Measurements from ENCODE around the gene TNFRSF25.

DNA sequence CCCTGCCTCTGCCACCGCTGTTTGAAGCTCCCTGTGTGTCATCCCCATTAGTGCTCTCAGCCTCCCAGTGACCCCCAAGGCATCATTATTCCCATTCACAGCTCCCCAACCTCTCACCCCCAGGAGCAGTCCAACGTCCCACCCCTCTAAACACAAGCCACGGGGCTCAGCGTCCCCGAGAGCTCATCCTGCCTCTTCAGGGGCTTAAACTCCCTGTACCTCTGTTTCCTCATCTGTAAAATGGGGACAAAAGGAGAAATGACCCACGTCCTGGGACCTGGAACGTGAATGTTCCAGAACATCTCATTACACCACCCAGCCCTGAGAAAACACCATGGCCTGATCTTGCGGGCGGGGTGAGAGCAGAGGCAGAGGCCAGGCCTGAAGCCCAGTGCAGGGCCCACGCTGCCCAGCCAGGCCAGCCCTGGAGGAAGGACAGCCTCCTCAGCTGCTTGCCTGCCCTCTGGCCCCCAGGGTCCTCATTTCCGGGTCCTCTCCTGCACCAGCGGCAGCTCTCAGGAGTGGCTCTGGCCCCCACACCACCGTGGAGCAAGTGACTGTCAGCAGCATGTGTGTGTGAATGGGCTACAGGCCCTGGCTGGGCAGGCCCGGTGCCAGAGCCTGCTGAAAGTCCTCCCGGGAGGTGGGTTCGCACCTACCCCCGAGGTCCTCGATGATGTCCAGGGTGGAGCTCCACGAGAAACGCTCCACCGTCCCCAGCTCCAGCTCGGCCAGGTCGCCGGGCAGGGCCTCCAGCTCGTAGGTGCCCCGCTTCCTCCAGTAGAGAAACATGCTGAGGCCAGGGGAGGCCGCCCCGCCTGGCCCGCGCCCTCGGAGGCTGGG, 39.6 kb upstream of the TNFRSF25 start:
- TF ChIP-seq RAD21 (IDR thresholded peaks at IDR 0.05 in 1 of 2, conservative IDR thresholded peaks at IDR 0.05 in 1 of 2; ENCODE audit: low read depth in 2 of 2, low read length in 2 of 2) (no peak), POLR2A (IDR thresholded peaks at IDR 0.05; ENCODE audit: control extremely low read depth in 1 of 2, low read depth in 2 of 2, low read length in 2 of 2) (no peak), CBX5 (IDR thresholded peaks at IDR 0.05; ENCODE audit: low read depth, low read length) (no peak), POLR2AphosphoS5 (IDR thresholded peaks at IDR 0.05; ENCODE audit: low read depth, low read length) (no peak), CTCF (IDR thresholded peaks at IDR 0.05; ENCODE audit: control extremely low read depth in 1 of 3, insufficient read depth in 1 of 3, low read depth in 1 of 3, low read length in 3 of 3) (no peak), ASH2L (IDR thresholded peaks at IDR 0.05; ENCODE audit: low read length) (no peak)

All from H1 (cell line).